Keratinocyte (primary cell): ENCODE measurements around the gene DIPK2A. TPM values are rescaled to one million over a fixed set of nuclear protein-coding genes. Genes with fewer than 3 reads are reported as not detected.

Experiments used
- DNase-seq: peaks from one replicate; pipeline ENCODE4 v3.0.0-alpha.2; 2011; ENCODE audit warnings: low read depth, missing footprints, low spot score
- FAIRE-seq: peaks from 2 replicates; lab custom pipeline; 2011; peaks lifted over from hg19 to GRCh38; lab: Jason Lieb, UNC
- H2AFZ ChIP-seq: 2 replicates; pipeline ENCODE4 v1.6.0; 2012; ENCODE audit warnings: low read length, control low read depth, inconsistent platforms; ENCODE audit not compliant: control insufficient read depth
- H3K27ac ChIP-seq: 2 replicates; pipeline ENCODE4 v1.5.1; 2011; ENCODE audit warnings: low read length; ENCODE audit not compliant: control insufficient read depth, insufficient read depth
- H3K27me3 ChIP-seq: 3 replicates; pipeline ENCODE4 v1.6.0; 2011; ENCODE audit warnings: low read length; ENCODE audit not compliant: control insufficient read depth, insufficient read depth; ENCODE audit errors: extremely low read depth
- H3K36me3 ChIP-seq, 2 experiments: 2 replicates in 1 of 2; 3 replicates in 1 of 2; pipeline ENCODE4 v1.5.1; 2011; ENCODE audit warnings: low read length in 2 of 2, mild to moderate bottlenecking in 1 of 2; ENCODE audit not compliant: control insufficient read depth in 2 of 2, insufficient read depth in 2 of 2; ENCODE audit errors: extremely low read depth in 1 of 2
- H3K4me1 ChIP-seq: 3 replicates; pipeline ENCODE4 v1.5.1; 2011; ENCODE audit warnings: low read length; ENCODE audit not compliant: control insufficient read depth, insufficient read depth; ENCODE audit errors: extremely low read depth
- H3K4me2 ChIP-seq: 3 replicates; pipeline ENCODE4 v1.6.0; 2011; ENCODE audit warnings: low read depth, low read length; ENCODE audit not compliant: control insufficient read depth, insufficient read depth; ENCODE audit errors: extremely low read depth
- H3K4me3 ChIP-seq, 3 experiments: fragments of 200-600 bp in 1 of 3; sonication (generic) in 1 of 3; 2 replicates in 2 of 3; 3 replicates in 1 of 3; pipeline ENCODE4 v1.5.1; 2011 to 2016; ENCODE audit warnings: low read length in 3 of 3, mild to moderate bottlenecking in 3 of 3, control low read depth in 2 of 3, inconsistent platforms in 1 of 3, low read depth in 1 of 3, mixed read lengths in 1 of 3, mixed run types in 1 of 3, moderate library complexity in 1 of 3; ENCODE audit not compliant: control insufficient read depth in 2 of 3, insufficient read depth in 2 of 3; ENCODE audit errors: extremely low read depth in 1 of 3
- H3K79me2 ChIP-seq: 2 replicates; pipeline ENCODE4 v1.6.0; 2012; ENCODE audit warnings: low read length; ENCODE audit not compliant: control insufficient read depth, insufficient read depth
- H3K9ac ChIP-seq: 3 replicates; pipeline ENCODE4 v1.6.0; 2011; ENCODE audit warnings: low read length; ENCODE audit not compliant: control insufficient read depth, insufficient read depth; ENCODE audit errors: extremely low read depth
- H3K9me1 ChIP-seq: 3 replicates; pipeline ENCODE4 v1.6.0; 2011; ENCODE audit warnings: low read length; ENCODE audit not compliant: control insufficient read depth, insufficient read depth; ENCODE audit errors: extremely low read depth
- H3K9me3 ChIP-seq: 2 replicates; pipeline ENCODE4 v1.5.1; 2012; ENCODE audit warnings: low read depth, low read length; ENCODE audit not compliant: control insufficient read depth
- H4K20me1 ChIP-seq: 3 replicates; pipeline ENCODE4 v1.6.0; 2011; ENCODE audit warnings: low read length; ENCODE audit not compliant: control insufficient read depth, insufficient read depth; ENCODE audit errors: extremely low read depth
- CTCF ChIP-seq, 3 experiments: IDR thresholded peaks in 1 of 3; conservative IDR thresholded peaks in 1 of 3; optimal IDR thresholded peaks in 1 of 3; 2 replicates in 2 of 3; 3 replicates in 1 of 3; pipeline versions ENCODE3 to v1.5.1; 2011; ENCODE audit warnings: low read length in 3 of 3, mild to moderate bottlenecking in 3 of 3, moderate library complexity in 2 of 3, control low read depth in 1 of 3, inconsistent platforms in 1 of 3; ENCODE audit not compliant: insufficient read depth in 2 of 3; ENCODE audit errors: extremely low read depth in 1 of 3
- EZH2 ChIP-seq: IDR thresholded peaks from one replicate; pipeline ENCODE4 v1.6.1; 2012; ENCODE audit warnings: inconsistent platforms, mild to moderate bottlenecking, low read length, moderate library complexity
- dilution Hi-C: fragments of 300-500 bp; cut with MboI; formaldehyde crosslinking; loops from one replicate; pipeline ENCODE4 v1.7.0; 2020; ENCODE audit warnings: low sequenced_read_pairs; ENCODE audit not compliant: extremely low pct_ligation_motif_present
- polyA plus RNA-seq, 5 experiments: library from polyadenylated mRNA; depleted of rRNA in 3 of 5; stranded (reverse) in 3 of 5; stranded (forward) in 1 of 5; unstranded in 1 of 5; fragments of >200 nt; gene quantifications; 1 replicate in 1 of 5; 2 replicates in 3 of 5; 3 replicates in 1 of 5; pipeline versions ENCODE4 v1.2.1 to v1.2.3, GENCODE V29; 2011 to 2012; ENCODE audit warnings: missing spikeins in 2 of 5, low read depth in 1 of 5, low replicate concordance in 1 of 5

DIPK2A gene
- polyA plus RNA-seq, 1 donor (not counting 4 experiments of a cell fraction or from before 2014, with no cell fraction given): 7.8 TPM

- H3K9ac ChIP-seq: no peak overlapping the region
Measured at GRCh38 chr3:143956838-143957237, 14.8 kb upstream of the DIPK2A start.

DNA sequence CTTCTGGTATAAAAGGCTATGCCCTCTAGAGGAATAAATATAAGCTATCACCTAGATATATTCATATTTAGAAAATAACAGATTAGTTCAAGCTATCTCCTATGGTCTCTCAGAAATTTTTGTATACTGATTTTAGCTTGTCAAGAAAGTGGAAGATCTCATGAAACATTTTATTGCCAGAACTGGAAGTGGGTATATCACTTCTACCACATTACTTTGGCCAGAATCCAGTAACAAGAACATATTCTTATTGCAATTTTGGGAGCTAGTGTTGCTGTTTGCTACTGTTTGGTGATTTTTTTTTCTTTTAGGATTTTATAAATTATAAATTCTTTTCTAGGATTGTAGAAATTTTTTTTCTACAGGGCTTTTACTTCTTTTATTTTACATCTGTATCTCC is 14.2 kb upstream of the DIPK2A start:
- dilution Hi-C loops: no loop called here
- no peaks in the 10 kb centered on the region for H3K79me2 ChIP-seq
- no peaks in the 10 kb centered on the region for H3K36me3 ChIP-seq
- H4K20me1 ChIP-seq: no peaks in the 10 kb centered on the region
- no peak overlapping the region for H2AFZ ChIP-seq
- no peak overlapping the region for H3K27ac ChIP-seq
- H3K4me3 ChIP-seq: no peak overlapping the region
- H3K4me1 ChIP-seq: no peaks in the 10 kb centered on the region
- TF ChIP-seq CTCF (optimal IDR thresholded peaks at IDR 0.05 in 1 of 3, IDR thresholded peaks at IDR 0.05 in 1 of 3, conservative IDR thresholded peaks at IDR 0.05 in 1 of 3; ENCODE audit: extremely low read depth in 1 of 3, insufficient read depth in 2 of 3, low read length in 3 of 3) (no peak), EZH2 (no peak)
- H3K9ac ChIP-seq: no peak overlapping the region
- DNase-seq: no peak
- H3K9me1 ChIP-seq: no peaks in the 10 kb centered on the region
- no peak for FAIRE-seq
- H3K9me3 ChIP-seq: no peaks in the 10 kb centered on the region
- H3K27me3 ChIP-seq: no peaks in the 10 kb centered on the region
- H3K4me2 ChIP-seq: no peak overlapping the region

More at GRCh38 chr3:143956838-143957237, 14.8 kb upstream of the DIPK2A start:
- H3K9me3 ChIP-seq: no peaks in the 10 kb centered on the region
- TF ChIP-seq CTCF (optimal IDR thresholded peaks at IDR 0.05 in 1 of 3, IDR thresholded peaks at IDR 0.05 in 1 of 3, conservative IDR thresholded peaks at IDR 0.05 in 1 of 3; ENCODE audit: extremely low read depth in 1 of 3, insufficient read depth in 2 of 3, low read length in 3 of 3): no peak
- no peak for TF ChIP-seq EZH2
- dilution Hi-C loops: no loop called here
- H4K20me1 ChIP-seq: no peaks in the 10 kb centered on the region
- H3K79me2 ChIP-seq: no peaks in the 10 kb centered on the region
- H3K36me3 ChIP-seq: no peaks in the 10 kb centered on the region
- no peak overlapping the region for H2AFZ ChIP-seq
- no peaks in the 10 kb centered on the region for H3K9me1 ChIP-seq
- no peak overlapping the region for H3K4me3 ChIP-seq
- H3K27ac ChIP-seq: no peak overlapping the region
- DNase-seq: no peak
- no peak for FAIRE-seq
- no peak overlapping the region for H3K4me2 ChIP-seq
- no peaks in the 10 kb centered on the region for H3K27me3 ChIP-seq
- no peaks in the 10 kb centered on the region for H3K4me1 ChIP-seq
